DMS53 treated with DMSO at 0.1 percent for 48 hours (cell line): ENCODE data around the gene TEDC2.
"Not testable (repeated sequence)": the region's sequence is repeated elsewhere in the genome, so short reads cannot be mapped to it uniquely, and the experiment has no call there.

Experiments
- DNase-seq: peaks from one replicate; lab custom pipeline; 2025; ENCODE audit not compliant: unreplicated experiment; lab: John Stamatoyannopoulos, UW

TEDC2 gene, protein sequence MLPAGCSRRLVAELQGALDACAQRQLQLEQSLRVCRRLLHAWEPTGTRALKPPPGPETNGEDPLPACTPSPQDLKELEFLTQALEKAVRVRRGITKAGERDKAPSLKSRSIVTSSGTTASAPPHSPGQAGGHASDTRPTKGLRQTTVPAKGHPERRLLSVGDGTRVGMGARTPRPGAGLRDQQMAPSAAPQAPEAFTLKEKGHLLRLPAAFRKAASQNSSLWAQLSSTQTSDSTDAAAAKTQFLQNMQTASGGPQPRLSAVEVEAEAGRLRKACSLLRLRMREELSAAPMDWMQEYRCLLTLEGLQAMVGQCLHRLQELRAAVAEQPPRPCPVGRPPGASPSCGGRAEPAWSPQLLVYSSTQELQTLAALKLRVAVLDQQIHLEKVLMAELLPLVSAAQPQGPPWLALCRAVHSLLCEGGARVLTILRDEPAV

DNA sequence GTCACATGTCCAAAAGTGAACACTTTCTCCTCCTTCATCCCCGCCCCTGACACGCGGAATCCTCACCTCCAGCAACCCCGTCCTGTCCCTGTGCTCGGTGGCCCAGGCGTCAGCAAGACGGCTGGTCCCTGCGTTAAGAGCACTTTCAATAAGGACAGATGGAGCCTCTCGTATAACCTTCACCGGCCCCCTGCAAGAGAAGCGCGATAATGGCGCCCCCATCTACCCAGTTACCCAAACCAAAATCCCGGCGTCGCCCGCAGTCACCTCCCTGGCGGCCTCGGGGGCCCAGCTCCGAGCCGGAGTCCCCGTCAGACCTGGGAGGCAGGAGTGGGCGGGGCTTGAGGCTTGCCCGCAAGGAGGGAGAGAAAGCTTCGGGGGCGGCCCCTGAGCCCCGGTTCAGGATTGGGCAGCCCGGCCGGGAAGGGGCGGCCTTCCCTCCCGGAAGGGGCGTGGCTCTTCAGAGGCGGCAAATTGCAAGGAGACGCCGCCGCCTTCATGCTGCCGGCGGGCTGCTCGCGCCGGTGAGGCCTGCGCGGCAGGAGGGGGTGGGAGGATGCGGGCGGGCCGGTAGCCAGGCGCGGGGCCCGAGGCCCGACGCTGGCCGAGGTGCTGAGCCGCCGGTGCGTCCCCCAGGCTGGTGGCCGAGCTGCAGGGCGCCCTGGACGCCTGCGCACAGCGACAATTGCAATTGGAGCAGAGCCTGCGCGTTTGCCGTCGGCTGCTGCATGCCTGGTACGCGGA is at the start of gene TEDC2:
Gene TEDC2 (plus strand): TSS at position 463 of the 744 bp plus-strand sequence. CDS start 36 bp downstream, at position 499.
- peak; percentile 82 for DNase-seq

DNA sequence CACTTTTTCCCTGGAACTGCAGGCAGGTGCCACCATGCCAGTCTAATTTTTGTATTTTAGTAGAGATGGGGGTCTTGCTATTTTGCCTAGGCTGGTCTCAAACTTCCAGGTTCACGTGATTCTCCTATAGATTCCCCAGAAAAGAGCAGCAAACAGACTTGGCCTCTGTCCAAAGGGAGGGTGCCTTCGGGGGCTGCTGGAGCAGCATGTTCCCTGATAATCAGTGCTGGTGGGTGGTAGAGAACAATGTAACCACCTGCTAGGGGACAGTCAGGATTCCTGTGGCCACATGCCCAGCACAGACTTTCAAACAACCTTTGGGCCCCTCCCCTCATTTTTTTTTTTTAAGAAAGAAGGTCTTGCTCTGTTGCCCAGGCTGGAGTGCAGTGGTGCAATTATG is 44.8 kb upstream of the TEDC2 start:
- no peak for DNase-seq

DNA sequence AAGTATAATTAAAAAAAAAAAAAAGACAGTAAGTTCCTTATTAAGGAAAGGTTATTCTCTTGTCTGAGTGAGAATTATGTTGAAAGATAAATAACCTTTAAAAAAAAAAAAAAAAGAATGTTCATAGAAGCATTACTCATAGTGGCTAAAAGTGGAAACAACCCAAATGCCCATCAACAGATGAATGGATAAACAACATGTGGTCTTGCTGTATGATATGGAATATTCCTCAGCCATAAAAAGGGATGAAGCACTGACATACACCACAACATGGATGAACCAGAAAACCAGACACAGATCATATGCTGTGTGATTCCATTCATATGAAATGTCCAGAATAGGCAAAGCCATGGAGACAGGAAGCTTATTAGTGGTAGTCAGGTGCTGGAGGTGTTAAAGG is 39.9 kb upstream of the TEDC2 start:
- DNase-seq, result no peak

DNA sequence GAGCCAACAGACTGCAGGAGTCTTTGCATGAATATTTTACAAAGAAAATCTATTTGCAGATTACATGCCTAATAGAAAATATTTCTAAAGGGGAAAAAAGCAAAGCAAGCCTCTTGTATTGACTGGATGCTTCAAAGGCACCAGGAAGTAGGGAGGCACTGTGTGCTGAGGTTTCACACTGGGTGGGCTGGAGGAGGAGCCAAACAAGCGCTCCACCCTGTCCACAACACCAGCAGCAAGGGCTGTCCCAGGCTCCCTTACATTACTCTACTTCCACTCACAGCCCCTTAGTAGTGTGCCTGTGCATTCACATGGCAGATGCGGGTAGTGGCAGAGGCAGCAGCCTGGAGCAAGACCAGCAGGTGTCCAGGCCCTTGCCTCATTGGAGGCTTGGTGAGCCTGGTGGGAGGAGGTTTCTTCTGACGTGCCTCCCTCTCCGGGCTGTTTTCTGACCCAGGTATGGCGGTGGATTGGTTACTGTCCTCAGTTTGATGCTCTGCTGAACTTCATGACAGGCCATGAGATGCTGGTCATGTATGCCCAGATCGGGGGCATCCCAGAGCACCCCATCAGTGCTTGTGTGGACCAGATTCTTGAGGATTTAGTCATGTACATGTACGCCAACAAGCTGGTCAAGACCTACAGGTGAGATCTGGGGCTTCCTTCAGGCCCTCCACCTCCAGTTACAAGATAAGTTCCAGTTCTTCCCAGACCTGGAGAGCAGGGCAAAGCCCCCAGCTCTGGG is 37.6 kb upstream of the TEDC2 start:
- DNase-seq, result no peak

DNA sequence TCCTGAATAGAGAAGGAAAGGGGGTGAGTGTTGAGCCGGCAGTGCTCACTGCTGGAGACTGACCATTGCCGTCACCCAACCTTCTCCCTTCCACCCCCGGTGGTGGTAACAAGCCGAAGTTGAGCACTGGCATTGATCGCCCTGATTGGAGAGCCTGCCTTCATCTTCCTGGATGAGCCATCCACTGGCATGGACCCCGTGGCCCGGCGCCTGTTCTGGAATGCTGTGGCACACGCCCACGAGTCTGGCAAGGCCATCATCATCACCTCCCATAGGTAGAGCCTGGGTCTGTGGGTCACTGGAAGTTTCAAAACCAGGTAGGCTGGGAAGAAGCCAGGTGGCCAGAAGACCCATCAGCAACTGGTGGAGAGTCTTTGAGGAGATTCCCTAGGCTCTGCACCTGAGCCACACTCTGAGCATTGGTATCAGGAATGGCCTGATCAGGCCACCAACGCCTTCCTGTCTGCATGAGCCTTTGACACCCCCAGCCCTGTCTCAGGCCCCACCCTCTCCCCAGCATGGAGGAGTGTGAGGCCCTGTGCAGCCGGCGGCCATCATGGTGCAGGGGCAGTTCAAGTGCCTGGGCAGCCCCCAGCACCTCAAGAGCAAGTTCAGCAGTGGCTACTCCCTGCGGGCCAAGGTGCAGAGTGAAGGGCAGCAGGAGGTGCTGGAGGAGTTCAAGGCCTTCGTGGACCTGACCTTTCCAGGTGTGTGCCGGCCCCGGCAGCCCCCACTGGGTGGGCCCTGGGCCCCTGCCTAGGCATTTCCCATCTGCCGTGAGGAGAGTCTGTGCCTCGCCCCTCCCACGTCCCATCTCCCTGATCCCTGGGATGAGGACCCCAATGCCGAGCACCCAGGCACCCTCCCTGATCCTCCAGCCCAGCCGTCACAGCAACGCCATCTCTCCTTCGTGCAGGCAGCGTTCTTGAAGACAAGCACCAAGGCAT is 35.6 kb upstream of the TEDC2 start:
- DNase-seq, result no peak

DNA sequence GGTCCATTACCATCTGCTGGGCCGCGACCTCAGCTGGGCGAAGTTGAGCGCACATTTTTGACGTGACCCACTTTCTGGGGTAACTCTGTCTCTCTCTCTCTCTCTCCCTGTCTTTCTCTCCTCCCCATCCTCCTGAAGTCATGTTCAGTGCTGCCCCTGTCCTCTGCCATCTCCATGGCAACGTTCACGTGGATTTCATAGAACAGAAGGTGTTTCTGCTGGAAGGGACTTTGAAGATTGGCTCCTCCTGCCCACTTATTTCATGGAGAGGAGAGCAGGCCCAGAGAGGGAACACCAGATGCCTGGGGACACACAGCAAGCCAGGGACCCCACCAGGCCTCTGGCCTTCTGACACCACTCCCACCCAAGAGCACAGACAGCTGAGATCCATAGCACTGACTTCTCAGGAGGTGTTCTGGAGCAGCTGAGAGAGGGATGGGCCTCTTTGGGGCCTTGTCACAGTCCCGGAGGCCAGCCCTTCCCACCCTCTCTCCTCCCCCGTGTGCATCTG is 34.8 kb upstream of the TEDC2 start:
- no peak for DNase-seq

DNA sequence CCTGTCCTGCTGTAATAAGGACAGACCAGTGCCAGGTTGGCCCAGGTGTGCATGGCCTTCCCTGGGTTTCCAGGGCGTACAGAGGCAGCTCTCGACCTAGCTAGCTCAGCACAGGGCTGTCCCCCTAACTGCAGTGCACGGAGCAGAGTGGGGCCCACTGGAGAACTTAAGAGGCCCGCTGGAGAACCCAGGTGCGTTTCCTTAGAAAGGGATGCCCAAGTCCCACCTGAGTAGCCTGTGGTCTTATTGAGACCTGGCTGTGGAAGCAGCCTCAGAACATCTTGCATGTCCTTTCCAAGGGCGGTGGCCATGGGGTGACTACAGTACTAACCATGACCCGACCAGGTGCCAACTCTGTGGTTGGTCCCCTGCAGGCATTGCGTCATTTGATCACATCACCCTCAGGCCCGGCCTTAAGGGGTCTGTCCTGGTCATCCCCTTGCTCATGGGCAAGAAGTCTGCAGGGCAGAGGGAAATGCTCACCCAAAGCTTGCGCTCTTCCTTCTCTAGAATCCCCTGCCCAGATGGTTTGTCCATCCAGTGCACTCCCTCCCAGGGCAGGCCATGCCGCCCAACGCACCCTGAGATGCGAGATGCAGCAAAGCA is 34.0 kb upstream of the TEDC2 start:
- no peak for DNase-seq

DNA sequence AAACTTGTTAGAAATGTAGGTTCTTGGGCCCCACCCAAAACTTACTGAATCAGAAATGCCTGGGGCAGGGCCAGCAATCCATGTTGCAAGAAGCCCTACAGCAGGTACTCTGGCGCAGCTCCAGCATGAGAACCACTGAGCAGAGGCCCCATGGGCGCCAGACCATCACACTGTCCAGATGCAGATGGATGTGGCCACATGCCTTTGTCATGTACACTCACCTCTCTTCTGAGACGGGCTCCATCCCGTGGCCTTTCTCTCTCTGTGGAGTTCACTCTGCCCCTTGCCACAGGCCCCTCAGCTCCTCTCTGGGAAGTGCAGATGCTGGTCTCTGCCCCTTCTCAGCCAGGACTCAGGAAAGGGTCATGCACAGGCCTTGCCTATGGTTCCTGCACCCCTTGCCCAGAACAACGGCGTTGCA is 33.0 kb upstream of the TEDC2 start:
- DNase-seq, result no peak

DNA sequence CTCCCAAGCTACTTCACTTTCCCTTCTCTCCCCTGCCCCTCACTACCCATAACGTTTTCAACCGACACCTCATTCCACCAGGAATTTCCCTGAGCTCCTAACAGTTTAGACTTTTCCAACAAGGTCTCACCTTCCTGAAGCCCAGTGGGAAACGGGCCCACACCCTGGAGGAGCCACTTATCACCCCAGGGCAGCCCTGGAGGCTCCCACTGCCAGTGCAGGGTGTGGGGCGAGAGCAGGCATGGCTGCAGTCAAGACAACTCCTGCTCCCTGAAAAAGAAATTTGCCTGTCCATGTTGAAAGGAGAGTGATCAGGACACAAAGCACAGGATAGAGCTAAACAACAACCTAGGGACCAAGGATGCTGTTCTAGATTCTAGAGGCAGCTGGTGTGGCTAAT is 32.4 kb upstream of the TEDC2 start:
- no peak for DNase-seq

DNA sequence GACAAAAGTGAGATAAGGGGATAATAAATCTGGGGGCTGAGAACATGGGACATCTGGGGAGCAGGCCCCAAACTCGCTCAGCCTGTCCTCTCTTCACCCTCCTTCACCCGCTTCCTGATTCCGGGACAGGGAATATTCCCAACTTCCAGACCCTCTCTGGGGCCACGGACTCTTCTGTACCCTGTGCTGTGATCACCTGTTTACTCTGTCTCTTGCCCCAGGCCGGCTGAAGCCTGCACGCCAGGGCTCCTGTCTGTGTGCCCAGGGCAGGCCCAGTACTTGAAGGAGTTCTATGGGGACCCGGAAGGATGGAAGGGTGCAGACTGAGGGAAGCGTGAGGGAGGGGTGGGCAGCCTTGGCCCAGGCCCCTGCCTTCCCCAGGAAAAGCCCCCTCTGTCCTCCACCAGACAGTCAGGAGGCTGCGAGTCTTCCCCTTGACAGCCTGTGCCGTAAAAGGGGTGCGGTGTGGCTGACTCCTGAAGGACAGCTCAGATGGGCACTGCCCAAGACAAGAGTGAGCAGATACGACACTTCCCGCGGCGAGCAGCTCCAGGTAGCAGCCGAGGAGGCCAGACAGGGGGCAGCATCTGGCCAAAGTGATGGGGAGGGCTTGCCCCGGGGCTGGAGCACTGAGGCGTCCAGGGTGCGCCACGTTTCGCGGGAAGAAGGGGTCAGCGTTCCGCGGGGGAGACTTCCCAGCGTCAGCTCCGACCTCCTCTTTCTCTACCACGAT is 31.7 kb upstream of the TEDC2 start:
- peak; percentile 15 for DNase-seq

DNA sequence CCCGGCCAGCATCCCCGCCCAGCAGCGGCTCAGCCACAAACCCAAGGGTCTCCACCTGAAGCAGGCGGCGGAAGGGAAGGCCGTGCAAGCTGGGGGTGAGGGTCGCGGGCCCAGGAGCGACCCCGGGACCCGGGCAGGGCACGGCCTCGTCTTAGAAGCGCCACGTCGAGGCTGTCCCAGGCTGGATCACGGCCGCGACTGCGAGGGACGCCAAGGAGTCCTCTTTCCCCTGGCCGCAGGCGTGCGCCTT is 31.2 kb upstream of the TEDC2 start:
- no peak for DNase-seq

DNA sequence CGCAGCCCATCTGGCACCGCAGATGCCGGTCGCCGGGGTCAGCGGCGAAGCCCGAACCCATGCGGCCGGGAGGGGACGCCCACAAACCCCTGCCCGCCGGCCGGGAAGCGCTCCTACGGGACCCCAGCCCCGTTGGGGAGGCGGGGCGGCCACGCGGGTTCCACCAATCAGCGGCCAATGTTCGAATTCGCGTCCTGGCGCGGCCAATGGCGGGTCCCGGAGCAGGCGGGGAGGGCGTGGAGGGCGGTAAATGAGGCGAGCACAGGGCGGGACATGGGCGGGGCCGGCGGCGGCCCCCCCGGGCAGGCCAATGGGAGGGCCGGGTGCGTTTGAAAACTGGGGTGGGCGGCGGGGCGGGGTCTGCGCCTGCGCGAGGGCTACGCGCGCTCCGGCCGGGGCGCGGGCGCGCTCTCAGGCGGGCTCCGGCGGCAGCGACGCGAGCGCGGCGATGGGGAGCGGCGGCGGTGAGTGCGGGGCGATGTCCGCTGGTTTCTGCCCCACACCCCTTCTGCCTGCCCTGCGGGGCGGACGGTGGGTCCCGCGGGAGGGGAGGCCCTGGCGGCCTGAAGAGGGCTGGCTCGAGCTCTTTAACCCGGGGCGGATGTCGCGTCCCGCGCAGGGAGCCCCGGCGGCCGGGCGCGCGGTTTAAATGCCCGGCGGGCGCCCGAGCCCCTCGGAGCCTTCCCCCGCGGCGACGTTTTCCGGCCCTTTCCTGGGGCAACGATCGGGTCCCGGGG is 30.7 kb upstream of the TEDC2 start, which contains the start of gene CCNF:
Gene CCNF (plus strand): TSS at position 414 of the 737 bp plus-strand sequence. CDS start 35 bp downstream, at position 449.
- peak; percentile 60 for DNase-seq

DNA sequence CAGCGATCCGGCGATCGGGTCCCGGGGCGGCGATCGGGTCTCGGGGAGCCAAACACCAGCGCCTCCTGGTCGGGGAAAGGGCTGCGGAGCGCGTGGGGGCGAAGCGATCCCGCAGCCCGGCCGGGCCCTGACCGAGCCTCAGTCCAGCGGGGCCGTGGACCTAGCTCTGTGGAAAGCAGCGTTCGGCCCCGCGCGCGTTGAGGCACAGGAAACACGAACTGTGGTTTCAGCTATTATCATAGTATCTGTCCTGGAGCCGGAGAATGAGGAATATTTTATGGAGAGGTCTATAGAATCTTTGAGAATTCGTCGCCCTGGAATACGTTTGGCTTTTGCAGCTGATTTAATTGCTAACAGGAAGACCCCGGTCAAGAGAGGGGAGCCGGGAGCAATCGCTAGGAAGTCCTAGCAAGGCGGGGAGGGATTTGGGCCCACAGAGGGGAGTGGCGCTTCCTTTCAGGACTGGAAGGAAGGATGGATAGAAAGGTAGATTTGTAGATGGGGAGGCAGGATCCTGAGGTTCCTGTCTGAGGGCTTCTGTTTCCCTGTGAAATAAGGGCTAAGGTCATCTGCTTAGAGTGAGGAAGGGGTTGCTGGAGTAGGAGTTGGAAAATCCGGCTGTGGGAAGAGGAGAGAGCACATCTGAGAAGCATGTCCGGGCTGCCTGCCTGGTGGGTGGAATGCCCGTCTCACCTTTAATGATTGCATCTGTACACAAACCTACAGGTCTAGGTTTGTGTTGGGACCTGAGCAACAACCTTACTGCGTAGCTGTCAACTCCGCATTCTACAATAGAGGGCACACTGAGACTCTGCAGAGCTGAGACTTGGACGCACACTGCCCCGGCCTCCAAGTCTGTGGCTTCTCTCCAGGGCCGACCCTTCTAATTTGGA is 29.9 kb upstream of the TEDC2 start:
- DNase-seq, result no peak

DNA sequence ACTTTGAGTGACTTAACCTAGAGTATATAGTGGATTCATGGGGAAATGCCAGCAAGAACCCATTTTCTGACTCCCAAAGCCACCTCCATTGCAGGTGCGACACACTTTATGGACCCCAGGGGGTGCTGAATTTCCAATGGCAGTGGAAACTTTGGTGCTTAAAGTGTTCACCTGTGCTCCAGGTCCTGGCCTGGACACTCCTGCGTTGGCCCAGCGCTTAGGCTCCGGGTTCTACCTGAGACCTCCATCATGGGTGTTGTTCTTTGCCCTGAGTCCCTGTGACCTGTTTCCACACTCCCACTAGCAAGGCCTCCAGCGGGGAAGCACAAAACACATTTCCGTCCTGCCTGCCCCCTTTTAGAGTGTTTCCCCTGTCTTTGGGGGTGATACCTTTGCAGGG is 27.6 kb upstream of the TEDC2 start:
- no peak for DNase-seq

DNA sequence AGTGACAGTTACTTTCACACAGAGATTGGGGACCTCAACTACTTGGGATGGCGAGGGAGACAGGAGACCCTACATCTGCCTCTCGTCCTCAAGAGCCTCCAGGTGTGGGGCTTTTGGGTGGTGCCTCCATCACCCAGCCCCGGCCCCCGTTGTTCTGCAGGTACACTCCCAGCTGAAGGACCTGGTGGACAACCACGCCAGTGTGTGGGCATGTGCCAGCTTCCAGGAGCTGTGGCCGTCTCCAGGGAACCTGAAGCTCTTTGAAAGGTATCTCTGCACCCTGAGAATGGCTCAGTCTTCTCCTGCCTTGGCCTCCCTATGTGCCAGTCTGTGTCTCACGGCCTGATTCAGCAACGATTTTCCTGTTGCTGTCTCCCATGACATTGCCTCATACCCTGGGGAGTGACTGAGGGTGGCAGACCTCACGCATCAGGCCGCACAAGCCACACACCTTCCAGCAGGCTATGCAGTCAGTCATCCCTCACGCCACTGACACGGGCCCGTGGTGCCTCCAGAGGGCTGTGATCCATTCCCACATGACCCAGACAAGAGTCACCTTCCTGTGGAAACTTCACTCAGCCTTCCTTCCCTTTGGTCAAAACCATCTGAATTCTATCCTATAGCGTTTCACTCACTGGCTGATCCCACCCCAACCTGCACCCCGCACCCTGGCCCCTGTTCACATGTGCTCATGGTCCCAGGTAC is 27.0 kb upstream of the TEDC2 start:
- no peak for DNase-seq

DNA sequence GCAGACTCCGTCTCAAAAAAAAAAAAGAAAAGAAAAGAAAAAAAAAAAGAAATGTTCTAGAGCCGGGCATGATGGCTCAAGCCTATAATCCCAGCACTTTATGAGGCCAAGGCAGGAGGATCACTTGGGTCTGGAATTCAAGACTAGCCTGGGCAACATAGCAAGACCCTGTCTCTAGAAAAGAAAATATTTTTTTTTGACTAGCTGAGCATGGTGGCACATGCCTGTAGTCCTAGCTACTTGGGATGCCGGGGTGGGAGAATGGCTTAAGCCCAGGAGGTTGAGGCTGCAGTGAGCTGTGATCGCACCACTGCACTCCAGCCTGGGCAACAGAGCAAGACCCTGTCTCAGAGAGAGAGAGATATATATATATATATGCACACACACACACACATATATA is 24.7 kb upstream of the TEDC2 start:
- DNase-seq, result not testable (repeated sequence)

DNA sequence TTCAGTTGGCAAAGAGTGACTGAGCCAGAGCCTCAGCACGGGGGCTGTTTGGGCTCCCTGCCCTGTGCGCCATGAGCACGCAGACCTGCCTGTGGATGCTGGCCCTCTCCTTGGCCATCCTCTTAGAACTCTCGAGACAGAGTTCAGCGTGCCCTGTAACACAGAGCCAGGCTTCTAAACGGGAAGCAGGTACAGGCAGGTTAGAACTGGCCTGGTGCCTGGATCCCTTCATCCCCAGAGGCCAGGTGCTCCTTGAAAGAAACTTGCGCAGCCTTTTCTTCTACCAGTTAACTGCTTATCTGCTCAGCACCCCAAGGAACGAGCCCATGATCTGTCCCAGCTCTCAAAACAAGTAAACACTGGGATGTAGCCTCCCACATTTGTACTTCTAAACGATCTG is 23.8 kb upstream of the TEDC2 start:
- DNase-seq, result no peak
